HG02943 (cell line): ENCODE results near the gene KANK3.
"Not testable (repeated sequence)": the region's sequence is repeated elsewhere in the genome, so short reads cannot be mapped to it uniquely, and the experiment has no call there.

Experiments used
- ATAC-seq: cut with Tn5 transposase; IDR thresholded peaks from one replicate; pipeline ENCODE4 v1.9.1; 2021; ENCODE audit warnings: mild to moderate bottlenecking, low read depth, moderate library complexity; ENCODE audit not compliant: unreplicated experiment

KANK3 gene

DNA sequence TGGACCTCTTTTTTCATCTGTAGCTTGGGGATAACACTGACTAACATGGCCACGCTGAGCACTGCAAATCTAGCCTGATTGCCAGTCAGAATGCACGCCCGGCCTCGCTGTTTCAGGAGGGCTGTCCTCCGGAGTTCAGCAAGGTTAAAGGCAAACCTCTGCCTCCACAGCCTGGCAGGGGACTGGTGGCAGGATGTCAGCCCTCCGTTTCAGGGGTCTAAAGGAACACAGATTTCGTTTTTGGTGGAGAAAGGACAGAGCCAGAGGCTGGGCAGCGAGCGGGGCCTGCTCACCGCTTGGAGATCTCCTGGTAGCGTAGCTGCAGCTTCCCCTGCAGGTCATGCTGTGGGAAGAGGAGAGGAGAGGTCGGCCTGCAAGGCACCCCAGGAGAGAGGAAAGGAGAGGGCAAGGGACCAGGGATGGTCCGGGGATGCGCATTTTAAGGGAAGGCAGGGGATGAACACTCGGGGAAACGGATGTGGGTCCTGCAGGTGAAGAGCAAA lies 22.4 kb downstream of the KANK3 start:
- peak; percentile 2 for ATAC-seq

DNA sequence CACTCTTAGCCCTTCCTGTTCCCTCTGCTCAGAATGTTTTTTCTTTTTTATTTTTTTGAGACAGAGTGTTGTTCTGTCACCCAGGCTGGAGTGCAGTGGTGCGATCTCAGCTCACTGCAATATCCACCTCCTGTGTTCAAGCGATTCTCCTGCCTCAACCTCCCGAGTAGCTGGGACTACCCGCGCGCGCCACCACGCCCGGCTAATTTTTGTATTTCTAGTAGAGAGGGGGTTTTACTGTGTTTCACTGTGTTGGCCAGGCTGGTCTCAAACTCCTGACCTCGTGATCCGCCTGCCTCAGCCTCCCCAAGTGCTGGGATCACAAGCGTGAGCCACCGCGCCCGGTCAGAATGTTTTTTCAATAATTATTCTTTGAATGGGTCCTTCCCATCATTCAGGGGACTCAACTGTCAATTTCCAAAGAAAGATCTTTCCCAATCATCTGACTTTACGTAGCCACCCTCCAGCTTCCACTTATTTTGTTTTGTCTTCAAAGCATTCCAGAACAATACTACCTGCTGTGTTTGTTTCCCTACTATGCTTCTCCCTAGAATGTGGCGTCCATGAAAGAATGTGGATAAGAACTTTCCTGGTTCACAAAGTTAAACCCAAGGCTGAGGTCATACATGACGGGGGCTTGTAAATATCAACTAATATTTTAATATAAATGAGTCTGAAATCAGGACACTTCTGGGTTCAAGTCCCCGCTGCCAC lies 23.1 kb downstream of the KANK3 start:
- ATAC-seq = no peak

DNA sequence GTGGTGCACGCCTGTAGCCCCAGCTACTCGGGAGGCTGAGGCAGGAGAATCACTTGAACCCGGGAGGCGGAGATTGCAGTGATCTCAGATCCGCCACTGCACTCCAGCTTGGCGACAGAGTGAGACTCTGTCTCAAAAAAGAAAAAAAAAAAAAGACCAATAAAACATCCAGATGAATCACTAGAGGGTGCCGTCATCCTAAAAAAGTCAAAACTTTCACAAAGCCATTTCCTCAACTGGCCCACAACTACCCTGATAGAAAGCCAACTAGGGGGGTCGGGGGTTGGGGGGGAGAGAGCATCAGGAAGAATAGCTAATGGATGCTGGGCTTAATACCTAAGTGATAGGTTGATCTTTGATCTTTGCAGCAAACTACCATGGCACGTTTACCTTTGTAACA lies 24.2 kb downstream of the KANK3 start:
- not testable (repeated sequence) for ATAC-seq

DNA sequence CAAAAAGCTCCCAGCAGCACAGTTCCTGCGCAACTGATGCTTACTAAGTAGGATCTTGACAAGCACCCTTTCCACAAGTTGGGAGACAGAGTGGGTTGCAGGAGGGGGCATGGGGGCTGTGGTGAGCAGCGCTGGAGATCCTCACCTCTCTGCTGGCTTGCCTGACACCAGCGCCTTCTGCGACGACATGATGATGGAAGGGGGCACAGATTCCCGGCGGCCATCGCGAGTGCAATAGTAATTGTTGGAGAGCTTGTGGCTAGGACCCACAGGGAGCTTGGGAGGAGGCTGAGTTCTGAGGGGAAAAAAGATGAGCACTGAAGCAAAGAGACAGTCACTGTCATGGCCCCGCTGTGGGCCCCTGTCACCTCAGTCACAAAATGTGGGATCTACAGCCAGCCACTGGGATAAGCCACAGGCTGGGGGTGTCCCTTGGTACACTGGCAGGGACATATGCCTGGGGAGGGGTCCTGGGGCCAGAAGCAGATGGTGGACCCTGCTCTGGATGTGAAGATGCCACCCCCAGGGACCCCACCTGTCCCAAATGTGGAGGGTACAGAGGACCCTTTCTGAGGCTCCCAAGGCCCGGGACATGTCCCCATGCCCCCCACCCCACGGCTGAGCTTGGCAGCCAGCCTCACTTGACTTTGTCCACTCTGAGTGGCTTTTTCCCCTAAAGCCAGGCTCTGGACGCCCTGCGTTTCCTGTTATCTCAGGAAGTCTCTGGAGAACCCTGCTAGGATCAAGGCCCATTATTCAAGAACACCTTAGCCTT lies 26.5 kb downstream of the KANK3 start:
- ATAC-seq = no peak

DNA sequence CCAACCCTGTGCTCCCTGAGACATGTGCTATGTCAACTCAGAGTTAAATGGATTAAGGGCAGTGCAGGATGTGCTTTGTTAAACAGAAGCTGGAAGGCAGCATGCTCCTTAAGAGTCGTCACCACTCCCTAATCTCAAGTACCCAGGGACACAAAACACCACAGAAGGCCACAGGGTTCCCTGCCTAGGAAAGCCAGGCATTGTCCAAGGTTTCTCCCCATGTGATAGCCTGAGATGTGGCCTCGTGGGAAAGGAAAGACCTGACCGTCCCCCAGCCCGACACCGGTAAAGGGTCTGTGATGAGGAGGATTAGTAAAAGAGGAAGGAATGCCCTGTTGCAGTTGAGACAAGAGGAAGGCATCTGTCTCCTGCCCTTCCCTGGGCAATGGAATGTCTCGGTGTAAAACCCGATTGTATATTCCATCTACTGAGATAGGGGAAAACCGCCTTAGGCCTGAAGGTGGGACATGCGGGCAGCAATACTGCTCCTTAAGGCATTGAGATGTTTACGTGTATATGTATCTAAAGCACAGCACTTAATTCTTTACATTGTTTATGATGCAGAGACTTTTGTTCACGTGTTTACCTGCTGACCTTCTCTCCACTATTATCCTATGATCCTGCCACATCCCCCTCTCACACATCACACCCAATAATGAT lies 28.0 kb downstream of the KANK3 start:
- ATAC-seq = not testable (repeated sequence)

DNA sequence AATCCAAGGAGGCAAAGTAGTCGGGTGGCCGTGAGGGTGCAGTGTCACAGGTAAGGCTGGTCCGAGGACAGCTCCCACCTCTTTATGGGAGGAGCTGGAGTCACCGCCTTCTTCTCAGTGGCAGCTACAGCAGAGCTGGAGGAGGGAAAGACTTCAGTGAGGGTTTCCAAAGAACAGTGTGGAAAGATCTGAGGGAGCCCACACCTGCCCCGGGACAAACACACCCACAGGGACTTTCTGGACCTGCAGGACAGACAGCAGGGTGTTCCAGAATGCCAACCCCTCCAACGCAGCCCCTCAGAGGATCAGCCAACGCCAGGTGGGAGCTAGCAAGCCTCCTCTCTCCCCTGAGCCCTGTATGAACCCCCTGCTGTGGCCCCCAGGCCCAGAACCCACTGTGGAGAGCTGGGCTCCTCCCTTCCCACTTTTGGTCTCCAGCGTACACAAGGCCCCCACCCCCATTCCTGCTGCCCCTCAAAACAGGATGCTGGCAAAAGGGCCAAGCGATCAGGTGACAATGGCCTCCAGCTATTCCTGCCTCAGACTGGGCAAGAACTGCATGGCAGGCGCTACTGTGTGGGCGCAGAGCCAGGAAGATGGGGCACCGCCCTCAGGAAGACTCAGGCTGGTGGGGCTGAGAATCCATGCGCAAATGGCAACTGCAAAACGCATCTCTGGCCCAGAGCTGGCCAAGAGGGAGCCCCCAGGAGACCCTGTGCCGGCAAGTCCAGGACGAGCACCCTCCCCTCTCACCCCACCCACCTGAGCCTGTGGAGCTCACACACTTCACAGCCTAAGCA lies 31.4 kb downstream of the KANK3 start:
- ATAC-seq = no peak

DNA sequence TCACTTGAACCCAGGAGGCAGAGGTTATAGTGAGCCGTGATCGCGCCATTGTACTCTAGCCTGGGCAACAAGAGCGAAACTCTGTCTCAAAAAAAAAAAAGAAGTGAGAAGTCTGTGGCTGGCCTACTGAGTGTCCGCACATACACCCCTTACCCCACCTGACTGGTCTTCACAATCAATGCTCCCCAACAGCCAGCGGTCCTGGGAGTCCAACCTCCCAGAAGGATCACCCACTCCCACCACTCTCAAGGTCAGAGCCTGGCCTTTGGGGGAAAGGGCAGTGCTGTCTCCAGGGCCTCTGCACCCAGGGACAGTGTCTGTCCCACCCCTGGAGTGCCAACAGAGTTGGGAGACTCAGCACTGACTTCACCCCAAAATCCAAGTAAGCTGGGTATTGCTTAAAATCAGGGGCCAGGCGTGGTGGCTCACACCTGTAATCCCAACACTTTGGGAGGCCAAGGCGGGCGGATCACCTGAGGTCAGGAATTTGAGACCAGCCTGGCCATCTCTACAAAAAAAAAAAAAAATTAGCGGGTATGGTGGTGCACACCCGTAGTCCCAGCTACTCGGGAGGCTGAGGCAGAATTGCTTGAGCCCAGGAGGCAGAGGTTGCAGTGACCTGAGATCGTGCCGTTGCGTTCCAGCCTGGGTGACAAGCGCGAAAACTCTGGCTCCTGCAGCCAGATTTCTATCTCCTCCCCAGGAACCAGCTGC lies 32.6 kb downstream of the KANK3 start:
- no peak for ATAC-seq

DNA sequence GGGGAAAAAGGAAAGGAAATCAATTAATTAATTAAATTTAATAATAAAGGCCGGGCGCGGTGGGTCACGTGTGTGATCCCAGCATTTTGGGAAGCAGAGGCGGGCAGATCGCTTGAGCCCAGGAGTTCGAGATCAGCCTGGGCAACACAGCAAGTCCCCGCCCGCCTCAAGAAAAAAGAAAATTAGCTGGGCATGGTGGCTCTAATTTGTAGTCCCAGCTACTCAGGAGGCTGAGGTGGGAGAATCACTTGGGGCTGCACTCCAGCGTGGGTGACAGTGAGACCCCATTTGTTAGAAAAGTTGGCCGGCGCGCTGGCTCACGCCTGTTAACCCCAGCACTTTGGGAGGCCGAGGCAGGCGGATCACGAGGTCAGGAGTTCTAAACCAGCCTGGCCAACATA lies 34.2 kb downstream of the KANK3 start:
- ATAC-seq = no peak

DNA sequence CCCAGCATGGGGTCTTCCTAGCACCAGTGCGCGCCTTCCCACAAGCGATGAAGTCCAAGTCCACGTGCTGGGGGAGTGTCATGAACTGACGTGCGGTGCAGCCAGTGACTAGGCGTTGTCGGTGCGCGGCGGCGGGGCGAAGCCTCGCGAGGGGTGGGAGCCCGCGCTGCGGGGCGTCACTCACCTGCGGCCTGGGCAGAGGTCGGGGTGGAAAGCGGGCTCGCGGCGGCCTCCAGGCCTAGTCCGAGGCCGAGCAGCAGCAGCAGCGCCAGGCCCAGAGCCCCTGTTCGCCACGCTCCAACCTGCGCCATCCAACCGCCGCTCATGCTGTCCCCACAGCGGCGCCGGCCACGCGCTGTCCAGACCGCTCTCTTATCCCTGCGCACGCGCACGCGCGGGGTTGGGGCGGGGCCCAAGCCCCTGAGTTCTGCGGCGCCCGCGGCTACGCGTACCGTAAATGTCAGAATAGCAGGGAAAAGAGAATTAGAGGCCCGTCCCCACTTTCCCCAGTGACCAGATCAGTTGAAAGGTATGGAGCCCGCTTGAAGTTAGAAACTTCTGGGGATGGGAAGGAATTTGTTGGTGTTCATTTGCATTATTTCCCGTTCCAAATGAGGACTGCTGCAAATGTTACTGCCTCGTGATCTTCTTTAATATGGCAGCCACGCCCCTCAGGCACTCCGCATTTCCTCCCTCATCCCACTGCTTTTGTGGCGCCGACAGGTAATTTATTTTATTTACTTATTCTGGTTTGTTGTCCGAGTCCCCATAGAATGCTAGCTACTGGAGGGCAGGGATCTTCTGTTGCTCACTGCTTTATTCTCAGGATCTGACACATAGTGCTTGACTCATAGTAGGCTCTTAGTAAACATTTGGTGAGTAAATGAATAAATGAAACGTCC lies 34.8 kb downstream of the KANK3 start, which contains the start of gene CD320:
TSS of gene CD320 (minus strand) at position 394 of the 902 bp plus-strand sequence. CDS start at position 326, 68 bp downstream.
- no peak for ATAC-seq

DNA sequence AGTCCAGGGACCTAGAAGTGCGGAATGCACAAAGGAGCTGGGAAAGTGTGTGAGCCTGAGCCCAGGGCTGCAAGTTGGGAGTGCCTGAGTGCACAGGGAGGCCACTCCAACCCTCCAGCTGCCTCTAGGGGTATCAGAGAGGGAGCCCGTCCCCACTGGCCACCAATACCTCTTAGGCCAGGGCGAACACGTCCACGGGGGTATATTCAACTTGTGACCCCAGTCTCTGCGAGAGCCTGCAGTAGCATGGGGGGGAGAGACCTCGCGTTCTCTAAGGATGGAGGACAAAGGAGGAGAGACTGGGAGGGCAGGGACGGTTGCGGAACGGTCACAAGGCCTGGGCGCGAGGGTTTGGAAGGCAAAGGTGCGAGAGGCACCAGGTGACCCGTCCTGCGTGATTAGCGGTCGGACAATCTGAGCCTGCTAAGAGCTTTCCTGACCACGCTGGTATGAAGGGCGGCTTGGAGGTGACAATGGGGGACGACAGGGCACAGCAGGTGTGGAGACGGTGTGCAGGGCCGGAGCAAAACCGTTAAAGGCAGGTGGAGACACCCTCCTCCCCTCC lies 35.6 kb downstream of the KANK3 start:
- no peak for ATAC-seq

DNA sequence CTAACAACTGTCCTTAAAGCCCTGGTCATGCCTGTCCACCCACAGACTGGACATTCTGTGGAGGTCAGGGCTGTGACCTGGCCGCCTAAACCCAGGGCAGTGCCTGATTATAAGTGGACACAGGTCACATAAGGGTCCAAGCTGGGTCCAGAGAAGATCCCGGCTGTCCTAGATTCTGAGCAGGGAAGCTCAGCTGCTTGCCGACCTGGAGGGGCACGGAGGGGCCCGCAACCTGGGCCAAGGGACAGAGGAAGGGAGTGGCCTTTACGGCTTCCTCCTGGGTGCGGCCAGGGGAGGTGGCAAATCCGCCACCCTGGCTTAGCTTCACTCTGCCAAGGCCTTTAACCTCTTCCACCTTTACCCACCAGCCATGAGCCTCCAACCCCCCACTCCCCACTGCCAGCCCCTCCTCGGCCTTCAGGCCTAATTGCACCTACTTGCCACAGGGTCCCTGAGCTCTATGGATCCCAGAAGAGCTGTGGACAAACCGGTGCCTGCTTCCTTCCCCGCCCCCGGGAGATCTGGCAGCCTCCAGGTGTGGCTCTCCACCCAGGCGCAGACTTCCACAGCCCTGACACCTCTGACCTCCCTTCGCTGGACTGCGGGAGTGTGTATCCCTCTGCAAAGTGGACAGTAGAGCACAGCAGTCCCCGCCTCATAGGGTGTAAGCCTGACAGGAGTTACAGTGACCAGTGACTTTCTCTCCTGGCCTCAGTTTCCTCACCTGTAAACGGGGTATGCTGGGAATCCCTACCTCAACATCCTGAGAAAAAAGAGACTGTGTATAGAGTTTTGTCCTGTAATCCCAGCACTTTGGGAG lies 36.6 kb downstream of the KANK3 start:
- no peak for ATAC-seq

DNA sequence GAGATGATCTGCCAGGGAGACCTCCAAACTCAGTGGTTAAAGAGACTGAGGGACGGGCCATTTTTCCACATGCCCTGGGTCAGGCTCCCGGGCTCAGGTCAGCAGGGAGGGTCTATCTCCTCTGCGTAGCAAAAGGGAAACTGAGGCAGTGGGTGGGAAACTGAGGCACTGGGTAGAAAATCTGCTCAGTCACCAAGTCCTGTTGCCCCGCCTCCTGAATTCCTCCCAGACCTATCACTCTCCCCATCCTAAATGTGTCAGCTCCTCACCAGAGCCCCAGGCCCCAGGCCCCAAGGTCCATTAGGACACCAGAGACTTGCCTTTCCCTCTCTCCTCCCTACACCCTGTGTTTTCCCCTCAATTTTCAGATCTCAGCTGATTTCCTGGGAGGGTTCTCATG lies 37.3 kb downstream of the KANK3 start:
- ATAC-seq = no peak

DNA sequence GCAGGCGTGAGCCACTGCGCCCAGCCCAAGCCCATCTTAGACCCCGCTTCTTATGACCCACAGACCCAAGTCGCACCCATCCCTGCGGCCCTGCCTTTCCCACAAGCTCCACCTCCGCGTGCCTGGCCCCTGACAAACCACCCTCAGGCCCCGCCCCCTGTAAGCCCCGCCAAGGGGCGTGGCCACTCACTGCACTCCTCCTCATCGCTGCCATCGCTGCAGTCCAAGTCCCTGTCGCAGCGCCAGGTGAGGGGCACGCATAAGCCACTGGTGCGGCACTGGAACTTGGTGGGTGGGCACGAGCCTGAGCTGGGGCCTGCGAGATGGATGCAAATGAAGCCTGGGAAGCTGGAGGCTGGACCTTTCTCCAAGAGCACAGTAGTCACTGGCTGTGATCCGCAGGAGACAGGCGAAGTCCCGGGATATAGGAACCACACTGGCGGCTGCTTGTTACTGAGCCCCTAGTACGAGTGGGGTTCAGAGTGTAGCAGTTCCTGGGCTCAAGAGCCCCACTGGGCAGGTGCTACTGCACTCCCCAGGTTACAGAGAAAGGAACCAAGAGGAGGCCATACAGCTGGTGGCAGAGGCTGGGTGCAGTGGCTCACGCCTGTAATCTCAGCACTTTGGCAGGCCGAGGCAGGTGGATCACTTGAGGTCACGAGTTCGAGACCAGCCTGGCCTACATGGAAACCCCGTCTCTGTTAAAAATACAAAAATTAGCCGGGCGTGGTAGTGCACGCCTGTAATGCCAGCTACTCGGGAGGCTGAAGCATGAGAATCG lies 38.0 kb downstream of the KANK3 start:
- no peak for ATAC-seq

DNA sequence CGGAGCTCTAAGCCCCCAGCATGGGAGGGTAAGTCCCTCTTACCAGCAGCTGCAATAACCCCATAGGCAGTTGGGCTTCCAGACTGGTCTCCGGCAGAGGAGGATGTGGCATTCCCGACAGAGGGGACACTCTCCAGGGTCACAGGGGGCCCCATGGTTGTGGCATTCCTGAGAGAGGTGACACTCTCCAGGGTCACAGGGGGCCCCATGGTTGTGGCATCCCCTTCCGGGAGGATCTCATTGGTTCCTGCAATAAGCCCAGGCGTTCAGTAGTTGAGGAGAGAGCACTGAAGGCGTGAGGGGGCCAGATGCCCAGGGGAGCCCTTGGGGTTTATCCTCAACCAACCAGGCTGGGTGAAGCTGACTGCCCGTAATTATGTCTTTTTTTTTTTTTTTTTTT lies 40.3 kb downstream of the KANK3 start:
- ATAC-seq = no peak

DNA sequence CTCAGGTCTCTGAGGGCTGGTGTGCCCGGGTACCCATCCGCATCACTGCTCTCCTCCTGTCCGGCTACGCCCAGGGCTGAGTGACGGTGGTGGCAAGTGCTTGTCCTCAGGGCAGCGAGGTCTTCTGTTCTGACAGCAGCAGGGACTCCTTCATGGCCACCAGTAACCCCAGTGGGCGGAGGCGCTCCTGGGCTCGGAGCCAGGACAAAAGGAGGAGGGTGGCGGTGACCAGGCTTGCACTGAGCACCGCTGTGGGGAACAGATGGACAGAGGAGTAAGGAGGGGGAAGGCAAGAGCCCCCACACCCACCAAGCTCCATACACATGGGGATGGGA lies 40.7 kb downstream of the KANK3 start:
- no peak for ATAC-seq

DNA sequence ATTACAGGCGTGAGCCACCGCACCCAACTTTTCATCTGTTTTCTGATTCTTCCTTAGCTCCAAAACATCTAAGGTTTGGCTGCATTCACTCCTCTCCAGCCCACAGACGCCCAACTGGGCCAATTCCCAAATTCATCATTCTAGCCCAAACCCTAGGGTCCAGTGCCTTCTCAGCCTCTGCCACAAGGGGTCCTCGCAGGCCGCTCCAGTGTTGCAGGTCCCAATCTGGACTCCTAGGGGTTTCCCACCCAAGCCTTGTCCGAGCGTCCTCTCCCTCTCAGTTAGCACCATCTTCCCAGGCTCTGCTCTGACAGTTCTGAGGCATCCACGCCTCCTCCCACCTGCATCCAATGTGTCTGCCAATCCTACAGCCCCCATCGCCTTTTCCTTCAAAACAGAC lies 51.7 kb downstream of the KANK3 start:
- ATAC-seq = not testable (repeated sequence)

DNA sequence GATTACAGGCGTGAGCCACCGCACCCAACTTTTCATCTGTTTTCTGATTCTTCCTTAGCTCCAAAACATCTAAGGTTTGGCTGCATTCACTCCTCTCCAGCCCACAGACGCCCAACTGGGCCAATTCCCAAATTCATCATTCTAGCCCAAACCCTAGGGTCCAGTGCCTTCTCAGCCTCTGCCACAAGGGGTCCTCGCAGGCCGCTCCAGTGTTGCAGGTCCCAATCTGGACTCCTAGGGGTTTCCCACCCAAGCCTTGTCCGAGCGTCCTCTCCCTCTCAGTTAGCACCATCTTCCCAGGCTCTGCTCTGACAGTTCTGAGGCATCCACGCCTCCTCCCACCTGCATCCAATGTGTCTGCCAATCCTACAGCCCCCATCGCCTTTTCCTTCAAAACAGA lies 66.6 kb downstream of the KANK3 start:
- ATAC-seq = not testable (repeated sequence)
